HepG2 (cell line): ENCODE data around the gene GPRC5B. TPM values are rescaled to one million over a fixed set of nuclear protein-coding genes. Genes with fewer than 3 reads are reported as not detected.
A peak's percentile ranks its signal among the peaks of the same experiment; 100 is the strongest.

Experiments
- AGO1 ChIP-seq: fragments of 200-400 bp; formaldehyde crosslinking; IDR thresholded peaks from 2 replicates; pipeline ENCODE4 v1.6.1; 2017; ENCODE audit warnings: mild to moderate bottlenecking, low read depth, low read length, moderate library complexity; ENCODE audit not compliant: poor library complexity, severe bottlenecking
- CTCF ChIP-seq: sonication (generic); formaldehyde crosslinking; IDR thresholded peaks from 2 replicates; pipeline ENCODE4 v1.5.0; 2020; ENCODE audit warnings: mild to moderate bottlenecking, missing genetic modification reagents, moderate library complexity
- HHEX ChIP-seq: IDR thresholded peaks from 2 replicates; pipeline ENCODE4 v1.6.1; 2016; ENCODE audit warnings: control low read depth
- MATR3 ChIP-seq: sonication (generic); formaldehyde crosslinking; IDR thresholded peaks from 2 replicates; pipeline ENCODE4 v1.4.0; 2020; ENCODE audit warnings: missing genetic modification reagents
- NFKB2 ChIP-seq: sonication (generic); formaldehyde crosslinking; IDR thresholded peaks from 2 replicates; pipeline ENCODE4 v1.4.0; 2020; ENCODE audit warnings: missing genetic modification reagents, borderline replicate concordance
- SRY ChIP-seq: sonication (generic); formaldehyde crosslinking; IDR thresholded peaks from 2 replicates; pipeline ENCODE4 v1.8.0; 2022; ENCODE audit warnings: mild to moderate bottlenecking, missing genetic modification reagents
- ZBTB38 ChIP-seq: sonication (generic); formaldehyde crosslinking; IDR thresholded peaks from 2 replicates; pipeline ENCODE4 v1.5.1; 2020; ENCODE audit warnings: mild to moderate bottlenecking, missing genetic modification reagents
- ZBTB4 ChIP-seq: sonication (generic); formaldehyde crosslinking; IDR thresholded peaks from 2 replicates; pipeline ENCODE4 v1.4.0; 2020; ENCODE audit warnings: missing genetic modification reagents, mild to moderate bottlenecking, borderline replicate concordance
- ZBTB40 ChIP-seq, 2 experiments: fragments of 450-650 bp in 1 of 2; sonication (generic) in 1 of 2; formaldehyde crosslinking in 1 of 2; IDR thresholded peaks; 2 replicates each; pipeline versions ENCODE4 v1.6.1 to v1.8.0; 2016 to 2022; ENCODE audit warnings: antibody characterized with exemption in 1 of 2, mild to moderate bottlenecking in 1 of 2, missing genetic modification reagents in 1 of 2
- ZFP37 ChIP-seq: sonication (generic); formaldehyde crosslinking; IDR thresholded peaks from 2 replicates; pipeline ENCODE4 v1.4.0; 2020; ENCODE audit warnings: missing genetic modification reagents, borderline replicate concordance
- ZFX ChIP-seq: sonication (generic); formaldehyde crosslinking; IDR thresholded peaks from 2 replicates; pipeline ENCODE4 v1.4.0; 2020; ENCODE audit warnings: mild to moderate bottlenecking, low read depth, missing genetic modification reagents, moderate library complexity
- ZNF337 ChIP-seq: sonication (generic); formaldehyde crosslinking; IDR thresholded peaks from 2 replicates; pipeline ENCODE4 v1.5.1; 2020; ENCODE audit warnings: missing genetic modification reagents, low read depth, mild to moderate bottlenecking, borderline replicate concordance
- ZNF563 ChIP-seq: sonication (generic); formaldehyde crosslinking; IDR thresholded peaks from 2 replicates; pipeline ENCODE4 v1.8.0; 2022; ENCODE audit warnings: mild to moderate bottlenecking, moderate library complexity, missing genetic modification reagents
- ZNF781 ChIP-seq: sonication (generic); formaldehyde crosslinking; IDR thresholded peaks from 2 replicates; pipeline ENCODE4 v1.5.1; 2020; ENCODE audit warnings: borderline replicate concordance, mild to moderate bottlenecking, missing genetic modification reagents; ENCODE audit errors: not compliant biosample characterization
- polyA plus RNA-seq, 8 experiments: library from polyadenylated mRNA; depleted of rRNA in 3 of 8; stranded (reverse) in 7 of 8; unstranded in 1 of 8; fragments of >200 nt; fragmentation: Illumina TruSeq in 4 of 8; extraction: Trizol in 4 of 8; gene quantifications; 2 replicates each; pipeline versions ENCODE4 v1.2.1 to v1.2.3, GENCODE V29; 2011 to 2016; ENCODE audit warnings: low read depth in 4 of 8, missing spikeins in 1 of 8, mixed read lengths in 1 of 8; ENCODE audit not compliant: insufficient read depth in 1 of 8
- total RNA-seq, 5 experiments: library from RNA; depleted of rRNA; stranded (reverse); fragments of >200 nt; fragmentation: Illumina TruSeq; extraction: Trizol; gene quantifications; 2 replicates each; pipeline ENCODE4 v1.2.3, GENCODE V29; 2016; ENCODE audit warnings: low read depth in 1 of 5

GPRC5B gene
- total and polyA plus RNA-seq, 2 of the 13 experiments (the other 11 are each of a cell fraction or from before 2014, with no cell fraction given): 0.46 to 0.53 TPM

DNA sequence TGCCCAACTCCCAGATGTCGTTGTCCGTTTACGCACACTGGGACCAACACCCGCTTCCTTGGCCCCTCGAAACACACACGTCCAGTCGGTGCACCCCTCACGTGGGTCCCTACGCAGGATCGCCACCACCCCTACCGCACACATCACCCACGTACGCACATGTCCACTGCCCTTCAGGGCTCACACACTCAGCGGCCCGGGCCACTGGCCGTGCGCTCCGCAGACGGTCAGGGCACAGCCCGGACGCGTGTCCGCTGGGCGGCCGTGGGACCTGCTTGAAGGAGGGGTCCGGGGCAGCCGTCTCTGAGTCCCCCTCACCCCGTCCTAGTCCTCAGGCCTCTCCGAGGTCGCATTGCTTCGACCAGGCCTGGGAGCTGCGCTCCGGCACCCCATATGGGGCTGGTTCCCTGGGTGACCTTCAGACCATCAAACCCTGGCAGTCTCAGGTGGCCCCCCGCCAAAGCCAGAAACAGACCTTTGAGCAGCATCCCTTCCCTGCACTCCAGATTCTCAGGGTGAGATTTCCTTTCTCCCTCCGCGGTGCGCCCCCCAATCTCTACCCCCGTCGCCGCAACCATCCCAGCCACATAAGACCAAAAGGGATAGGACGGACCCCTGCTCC lies 914 bp upstream of the GPRC5B start (continued):
- peak; percentile 62; the same call in 1 of the 2 replicates for TF ChIP-seq ZBTB4
- TF ChIP-seq ZBTB38 (CRISPR knock-in tag): peak; percentile 79
- peak; percentile 12; the same call in 1 of the 2 replicates for TF ChIP-seq ZNF563 (CRISPR knock-in tag)
- no peak for TF ChIP-seq HHEX
- TF ChIP-seq SRY (CRISPR knock-in tag): 0 out of 2 replicates have a peak, but pooled peaks have one; percentile 5
- peak; percentile 11 for TF ChIP-seq ZNF781 (CRISPR knock-in tag)
- TF ChIP-seq CTCF (CRISPR knock-in tag): 0 out of 2 replicates have a peak, but pooled peaks have one; percentile 2
- TF ChIP-seq MATR3 (CRISPR knock-in tag): 0 out of 2 replicates have a peak, but pooled peaks have one; percentile 18
- TF ChIP-seq AGO1: peak; percentile 45
- no peak for TF ChIP-seq NFKB2 (CRISPR knock-in tag)
- TF ChIP-seq ZFX (CRISPR knock-in tag): no peak; the same call in 1 of the 2 replicates
- TF ChIP-seq ZFP37: no peak
- no peak for TF ChIP-seq ZNF337
- TF ChIP-seq ZBTB40 (IDR thresholded peaks at IDR 0.05): no peak
- 0 out of 2 replicates have a peak, but pooled peaks have one; percentile 25 for TF ChIP-seq ZBTB40 (CRISPR knock-in tag; IDR thresholded peaks at IDR 0.05)
